GM15510 (cell line): Measurements from ENCODE around the gene PASK.

Source experiments
- POLR2A ChIP-seq: IDR thresholded peaks from 3 replicates; pipeline ENCODE4 v1.6.1; 2011; ENCODE audit warnings: borderline replicate concordance; ENCODE audit not compliant: insufficient read length; ENCODE audit errors: extremely low read depth

Gene PASK

GRCh38 chr2:241139531-241140444 lies 9.5 kb downstream of the PASK start:
- TF ChIP-seq POLR2A, result no peak

- no peak for TF ChIP-seq POLR2A
Measured at GRCh38 chr2:241138471-241138870, 10.8 kb downstream of the PASK start.

- no peak for TF ChIP-seq POLR2A
Measured at GRCh38 chr2:241137276-241138190, 11.7 kb downstream of the PASK start.

DNA sequence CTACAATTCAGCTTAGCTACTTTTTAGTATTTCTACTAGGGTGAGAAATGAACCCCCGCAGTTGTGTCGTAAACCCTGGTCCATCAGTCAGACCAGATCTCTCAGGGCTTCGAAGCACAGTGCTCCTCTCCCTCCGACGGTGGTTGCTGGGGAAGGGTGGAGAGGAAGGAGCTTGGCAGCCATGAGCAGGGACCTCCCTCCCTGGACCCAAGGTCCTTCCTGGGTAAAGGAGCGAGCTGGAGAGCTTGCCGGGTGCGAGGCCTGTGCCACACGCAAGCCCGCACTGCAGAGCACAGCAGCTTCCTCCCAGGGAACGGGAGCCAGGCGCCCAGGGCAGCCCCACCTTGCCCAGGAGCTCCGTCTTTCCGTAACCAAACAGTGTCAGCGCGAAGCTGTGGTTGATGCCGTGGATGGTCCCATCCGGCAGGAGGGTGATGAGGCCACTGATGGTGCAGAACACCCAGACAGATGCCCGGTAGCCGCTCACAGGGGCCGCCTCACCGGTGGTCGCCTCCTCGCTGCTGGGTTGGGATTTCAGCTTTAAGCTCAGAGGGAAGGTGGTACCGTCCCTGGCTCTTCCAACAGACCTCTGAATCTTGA lies 12.5 kb downstream of the PASK start:
- no peak for TF ChIP-seq POLR2A

DNA sequence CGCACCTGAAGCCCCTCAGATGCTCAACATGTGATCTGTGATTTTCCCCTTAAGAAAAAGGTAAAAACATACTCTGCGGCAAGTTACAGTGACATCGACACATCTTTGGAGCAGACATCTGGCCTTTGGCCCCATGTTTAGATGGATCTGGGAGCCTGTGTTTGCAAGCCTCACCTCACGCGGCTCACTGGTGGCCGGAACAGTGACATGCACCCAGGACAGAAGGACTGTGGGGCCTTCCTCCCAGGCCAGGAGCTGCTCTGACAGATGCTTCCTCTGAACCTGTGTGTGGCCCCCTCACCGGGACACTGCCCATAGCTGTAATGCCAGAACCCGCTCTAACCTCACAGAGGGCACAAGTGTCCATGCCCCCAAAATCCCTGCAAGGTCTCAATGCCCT lies 13.1 kb downstream of the PASK start:
- no peak for TF ChIP-seq POLR2A

DNA sequence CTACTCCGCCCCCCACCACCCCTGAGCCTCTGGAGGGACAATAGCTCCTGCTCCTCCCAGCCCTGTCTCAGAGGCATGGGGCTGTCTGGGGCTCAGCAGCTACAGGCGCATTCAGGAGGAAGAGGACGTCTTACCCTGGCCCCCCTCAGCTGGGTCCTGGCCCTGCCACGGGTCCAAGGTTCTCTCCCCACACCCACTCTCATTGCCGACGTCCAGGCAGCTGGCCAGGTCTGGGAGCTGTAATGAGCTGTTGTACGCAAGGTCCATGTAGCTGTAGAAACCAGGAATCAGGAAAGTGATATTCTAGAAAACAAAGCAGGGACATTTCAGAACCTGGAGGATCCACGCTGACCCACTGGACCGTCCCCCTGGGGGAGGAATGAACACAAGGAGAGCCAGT lies 13.5 kb downstream of the PASK start:
- no peak for TF ChIP-seq POLR2A

DNA sequence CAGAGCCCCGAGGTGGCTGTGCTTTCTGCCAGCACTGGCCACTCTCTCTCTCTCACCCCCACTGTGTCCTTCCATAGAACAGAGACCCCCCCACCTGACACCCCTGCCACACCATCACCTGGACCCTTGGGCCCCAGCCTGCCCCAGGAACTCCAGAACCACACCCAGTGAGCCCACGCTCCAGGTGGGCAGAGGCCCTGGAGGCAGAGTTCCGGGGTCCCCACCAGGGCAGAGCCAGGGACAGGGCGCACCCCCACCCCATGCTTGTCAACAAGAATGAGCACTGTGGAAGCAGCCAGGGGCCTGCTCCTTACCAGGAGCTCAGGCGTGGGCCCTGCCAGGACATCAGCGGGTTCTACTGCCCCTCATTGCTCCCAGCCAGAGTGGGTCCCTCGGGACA lies 14.6 kb downstream of the PASK start:
- TF ChIP-seq POLR2A, result no peak

GRCh38 chr2:241133436-241133820 lies 15.8 kb downstream of the PASK start:
- TF ChIP-seq POLR2A, result no peak

DNA sequence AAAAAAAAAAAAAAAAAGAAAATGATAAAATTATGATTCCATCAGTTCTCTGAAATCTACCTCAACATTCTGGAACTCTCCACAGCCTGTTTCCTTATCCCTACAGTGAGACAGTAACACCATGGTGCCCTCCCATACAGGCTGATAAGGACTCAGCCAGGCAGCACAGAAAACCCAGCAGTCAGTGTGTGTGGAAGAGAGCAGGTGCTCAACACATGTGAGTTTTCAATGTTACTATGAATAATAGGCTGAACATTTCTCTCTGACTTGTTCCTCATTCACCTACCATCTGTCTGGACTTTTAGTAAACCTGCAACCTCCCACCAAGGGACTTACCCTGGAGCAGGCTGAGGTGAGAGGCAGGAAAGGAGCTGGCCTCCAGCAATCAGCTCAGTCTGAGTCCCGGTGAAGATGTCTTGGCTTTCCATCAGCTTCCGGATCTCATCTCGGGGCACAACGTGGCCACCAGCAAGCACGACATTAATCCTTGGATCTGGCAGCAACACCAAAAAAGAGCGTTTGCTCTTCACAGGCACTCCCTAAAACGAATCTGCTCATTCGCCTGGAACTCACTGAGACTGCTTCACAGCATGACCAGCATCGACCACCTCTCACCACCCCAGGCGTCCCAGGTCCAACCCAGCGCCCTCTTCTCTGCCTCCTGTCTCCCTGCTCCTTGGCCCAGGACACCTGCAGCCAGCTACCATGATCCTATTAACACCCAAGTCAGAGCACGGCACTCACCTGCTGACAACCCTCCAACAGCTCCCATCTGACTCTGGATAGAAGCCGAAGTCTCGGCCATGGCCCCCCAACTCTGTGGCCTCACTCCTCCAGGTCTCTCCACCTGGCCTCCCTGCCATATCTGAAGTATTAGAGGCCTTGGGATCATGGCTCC lies 16.5 kb downstream of the PASK start:
- no peak for TF ChIP-seq POLR2A

DNA sequence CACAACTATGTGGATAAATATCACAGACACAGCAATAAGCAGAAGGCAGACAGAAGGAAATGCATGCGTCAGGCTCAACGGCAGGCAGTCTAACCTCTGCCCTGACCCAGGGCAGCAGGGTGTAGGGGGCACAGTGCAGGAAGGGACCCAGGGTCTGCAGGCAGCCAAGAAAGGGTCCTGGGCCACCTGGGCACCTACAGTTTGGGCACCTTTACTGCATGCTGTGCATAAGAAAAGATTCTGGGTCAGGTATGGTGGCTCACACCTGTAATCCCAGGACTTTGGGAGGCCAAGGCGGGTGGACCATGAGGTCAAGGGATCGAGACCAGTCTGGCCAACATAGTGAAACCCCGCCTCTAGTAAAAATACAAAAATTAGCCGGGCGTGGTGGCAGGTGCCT lies 17.7 kb downstream of the PASK start:
- TF ChIP-seq POLR2A, result no peak

DNA sequence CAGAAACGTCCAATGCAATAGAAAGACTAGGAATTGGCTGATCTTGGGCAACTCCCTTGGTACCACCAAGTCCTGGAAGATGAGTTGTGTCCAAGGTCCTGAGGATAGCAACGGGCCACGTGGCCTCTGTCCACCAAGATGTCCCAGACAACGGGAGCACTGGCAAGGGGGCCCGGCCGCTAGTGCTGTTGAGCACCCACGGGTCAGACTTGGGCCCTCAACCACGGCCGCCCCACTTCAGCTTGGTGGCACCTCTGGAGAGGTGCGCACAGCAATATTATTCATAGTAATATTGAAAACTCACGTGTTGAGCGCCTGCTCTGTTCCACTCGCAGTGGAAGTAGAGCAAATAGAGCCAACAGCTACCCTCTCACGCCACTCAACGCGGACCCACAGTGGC lies 19.0 kb downstream of the PASK start:
- no peak for TF ChIP-seq POLR2A

GRCh38 chr2:241129086-241129871 lies 20.0 kb downstream of the PASK start:
- TF ChIP-seq POLR2A, result no peak

GRCh38 chr2:241128266-241128665 lies 21.0 kb downstream of the PASK start:
- no peak for TF ChIP-seq POLR2A
